HTR-8/SVneo (cell line): Measurements from ENCODE around the gene OCIAD1.
"Not testable (repeated sequence)": the region's sequence is repeated elsewhere in the genome, so short reads cannot be mapped to it uniquely, and the experiment has no call there.

Experiments
- DNase-seq: peaks from one replicate; pipeline ENCODE4 v3.0.0; 2011; ENCODE audit warnings: low spot score, mixed read lengths; ENCODE audit not compliant: insufficient read length
- FAIRE-seq: peaks from 2 replicates; lab custom pipeline; 2011; peaks lifted over from hg19 to GRCh38; lab: Jason Lieb, UNC

Gene OCIAD1

DNA sequence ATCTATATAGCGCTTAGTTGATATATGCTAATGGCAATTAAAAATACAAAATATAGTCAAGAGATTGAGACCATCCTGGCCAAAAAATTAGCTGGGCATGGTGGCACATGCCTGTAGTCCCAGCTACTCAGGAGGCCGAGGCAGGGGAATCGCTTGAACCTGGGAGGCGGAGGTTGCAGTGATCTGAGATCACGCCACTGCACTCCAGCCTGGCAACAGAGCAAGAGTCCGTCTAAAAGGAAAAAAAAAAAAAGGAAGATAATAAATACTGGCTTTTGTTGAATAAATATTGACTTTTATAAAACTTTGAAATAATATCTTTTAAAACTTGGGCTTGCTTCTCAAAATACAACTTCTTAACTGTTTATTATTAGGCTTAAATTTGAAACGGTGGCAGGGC, 14.6 kb upstream of the OCIAD1 start:
- not testable (repeated sequence) for DNase-seq, FAIRE-seq

GRCh38 chr4:48816971-48817370, 13.9 kb upstream of the OCIAD1 start:
- FAIRE-seq (no peak), DNase-seq (no peak)

DNA sequence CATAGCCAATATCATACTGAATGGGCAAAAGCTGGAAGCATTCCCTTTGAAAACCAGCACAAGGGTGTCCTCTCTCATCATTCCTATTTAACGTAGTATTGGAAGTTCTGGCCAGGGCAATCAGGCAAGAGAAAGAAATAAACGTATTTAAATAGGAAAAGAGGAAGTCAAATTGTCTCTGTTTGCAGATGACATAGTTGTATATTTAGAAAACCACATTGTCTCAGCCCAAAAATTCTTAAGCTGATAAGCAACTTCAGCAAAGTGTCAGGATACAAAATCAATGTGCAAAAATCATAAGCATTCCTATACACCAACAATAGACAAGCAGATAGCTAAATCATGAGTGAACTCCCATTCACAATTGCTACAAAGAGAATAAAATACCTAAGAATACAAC, 9.5 kb upstream of the OCIAD1 start:
- not testable (repeated sequence) for FAIRE-seq, DNase-seq

DNA sequence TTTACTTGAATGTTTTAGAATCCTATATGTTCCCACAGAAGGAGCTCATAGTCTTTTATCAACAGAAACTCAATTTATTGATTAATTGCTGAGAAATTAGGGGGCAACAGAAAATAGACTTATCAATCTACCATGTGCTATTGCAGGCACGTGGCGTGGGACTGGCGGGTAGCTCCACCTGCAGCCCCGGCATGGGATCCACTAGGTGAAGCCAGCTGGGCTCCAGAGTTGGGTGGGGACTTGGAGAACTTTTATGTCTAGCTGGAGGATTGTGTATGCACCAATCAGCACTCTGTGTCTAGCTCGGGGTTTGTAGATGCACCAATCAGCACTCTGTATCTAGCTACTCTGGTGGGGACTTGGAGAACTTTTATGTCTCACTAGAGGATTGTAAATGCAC, 3.3 kb upstream of the OCIAD1 start:
- FAIRE-seq (no peak), DNase-seq (no peak)

- FAIRE-seq (no peak), DNase-seq (no peak)
Measured at GRCh38 chr4:48831532-48832030, 693 bp downstream of the OCIAD1 start.

DNA sequence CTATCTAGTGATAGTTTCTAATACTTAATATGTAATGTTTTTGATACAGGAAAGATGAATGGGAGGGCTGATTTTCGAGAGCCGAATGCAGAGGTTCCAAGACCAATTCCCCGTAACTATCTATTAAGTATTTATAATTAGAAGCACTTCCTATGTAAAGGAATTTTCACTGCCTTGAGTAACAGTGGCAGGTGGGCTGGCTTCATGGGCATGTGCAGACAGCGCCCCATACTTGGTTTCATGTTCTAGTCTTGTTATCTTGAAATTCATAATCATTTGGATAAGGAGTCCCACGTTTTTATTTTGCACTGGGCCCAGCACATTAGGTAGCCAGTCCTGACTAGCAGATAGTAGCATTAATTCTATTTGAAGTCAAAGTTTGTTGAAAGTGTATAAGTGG, 1.7 kb downstream of the OCIAD1 start:
- no peak for FAIRE-seq
- DNase-seq, result no peak

GRCh38 chr4:48836658-48837057, 5.8 kb downstream of the OCIAD1 start:
- no peak for FAIRE-seq
- no peak for DNase-seq

GRCh38 chr4:48841045-48841827, 10.3 kb downstream of the OCIAD1 start:
- FAIRE-seq (no peak), DNase-seq (no peak)

- FAIRE-seq (no peak), DNase-seq (no peak)
Measured at GRCh38 chr4:48844843-48845242, 14.0 kb downstream of the OCIAD1 start.

GRCh38 chr4:48848799-48849198, 17.9 kb downstream of the OCIAD1 start:
- not testable (repeated sequence) for FAIRE-seq, DNase-seq

DNA sequence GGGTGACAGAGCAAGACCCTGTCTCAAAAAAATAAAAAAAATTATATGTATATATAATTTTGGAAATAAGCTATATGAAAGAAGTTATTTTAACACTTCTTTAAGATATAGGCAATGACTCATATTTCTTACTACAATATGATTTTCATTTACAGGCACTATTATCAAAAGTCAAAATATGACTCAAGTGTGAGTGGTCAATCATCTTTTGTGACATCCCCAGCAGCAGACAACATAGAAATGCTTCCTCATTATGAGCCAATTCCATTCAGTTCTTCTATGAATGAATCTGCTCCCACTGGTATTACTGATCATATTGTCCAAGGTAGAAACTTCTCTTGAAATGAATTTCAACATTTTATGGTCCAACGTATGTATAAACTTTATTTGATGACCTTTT, 20.8 kb downstream of the OCIAD1 start:
- FAIRE-seq (no peak), DNase-seq (no peak)

DNA sequence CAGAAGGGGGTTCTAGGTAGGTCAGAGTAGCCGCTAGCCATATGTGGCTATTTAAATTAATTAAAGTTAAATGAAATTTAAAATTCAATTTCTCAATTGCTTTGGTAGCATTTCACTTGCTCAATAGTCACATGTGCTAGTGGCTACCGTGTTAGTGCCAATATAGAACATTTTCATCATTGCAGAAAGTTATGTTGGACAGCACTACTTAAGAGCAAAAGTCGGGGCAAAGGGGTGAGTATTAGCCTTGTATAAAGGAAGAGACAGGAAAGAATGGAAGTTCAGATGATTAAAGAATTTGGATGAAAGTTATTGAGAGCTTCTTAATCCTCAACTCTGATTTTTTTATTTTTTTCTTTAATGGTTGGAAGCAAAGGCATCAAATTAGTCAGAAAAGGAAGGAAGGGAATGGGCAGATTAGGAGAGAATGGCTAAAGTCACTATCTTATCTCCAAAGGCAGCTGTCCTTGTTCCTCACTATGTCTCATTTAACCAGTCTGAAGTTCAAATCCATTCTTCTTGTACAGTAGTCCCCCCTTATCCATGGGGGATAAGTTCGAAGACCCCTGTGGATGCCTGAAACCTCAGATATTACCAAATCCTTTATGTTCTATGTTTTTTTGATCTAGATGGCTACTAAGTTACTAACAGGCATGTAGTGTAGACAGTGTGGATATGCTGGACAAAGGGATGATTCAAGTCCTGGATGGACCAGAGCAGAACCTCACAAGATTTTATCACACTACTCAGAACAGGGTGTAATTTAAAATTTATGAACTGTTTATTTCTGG, 22.9 kb downstream of the OCIAD1 start:
- FAIRE-seq (no peak), DNase-seq (no peak)

DNA sequence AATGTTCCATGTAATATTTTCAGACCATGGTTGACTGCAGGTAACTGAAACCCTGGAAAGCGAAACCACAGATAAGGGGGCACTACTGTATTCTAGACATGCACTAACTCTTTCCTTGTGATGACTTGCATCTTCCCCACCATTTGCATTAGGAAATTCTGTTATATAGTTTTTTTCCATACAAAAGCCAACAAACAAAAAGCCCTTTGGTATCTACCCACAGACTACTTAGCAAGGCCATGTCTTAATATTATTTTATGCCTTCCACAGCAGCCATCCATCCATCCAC, 23.5 kb downstream of the OCIAD1 start:
- FAIRE-seq (no peak), DNase-seq (no peak)

- DNase-seq, result no peak
Measured at GRCh38 chr4:48854982-48855381, 24.1 kb downstream of the OCIAD1 start.

DNA sequence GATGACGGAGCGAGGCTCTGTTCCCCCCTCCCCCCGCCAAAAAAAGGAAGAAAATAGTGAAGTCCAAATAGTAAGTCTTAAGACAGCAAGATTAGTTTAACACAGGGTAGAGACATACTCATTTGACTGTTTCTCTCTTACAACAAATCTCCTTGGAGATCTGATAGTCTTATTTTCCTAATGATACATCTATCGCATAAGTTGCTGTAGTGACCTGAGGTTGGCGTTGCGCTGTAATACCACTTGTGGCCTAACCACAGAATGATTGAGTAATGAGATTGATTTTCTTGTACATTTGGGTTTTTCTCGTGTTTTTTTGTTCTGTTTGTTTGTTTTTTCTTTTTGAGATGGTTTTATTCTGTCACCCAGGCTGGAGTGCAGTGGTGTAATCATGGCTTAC, 27.2 kb downstream of the OCIAD1 start:
- no peak for DNase-seq

More at GRCh38 chr4:48854982-48855381, 24.1 kb downstream of the OCIAD1 start:
- no peak for FAIRE-seq

DNA sequence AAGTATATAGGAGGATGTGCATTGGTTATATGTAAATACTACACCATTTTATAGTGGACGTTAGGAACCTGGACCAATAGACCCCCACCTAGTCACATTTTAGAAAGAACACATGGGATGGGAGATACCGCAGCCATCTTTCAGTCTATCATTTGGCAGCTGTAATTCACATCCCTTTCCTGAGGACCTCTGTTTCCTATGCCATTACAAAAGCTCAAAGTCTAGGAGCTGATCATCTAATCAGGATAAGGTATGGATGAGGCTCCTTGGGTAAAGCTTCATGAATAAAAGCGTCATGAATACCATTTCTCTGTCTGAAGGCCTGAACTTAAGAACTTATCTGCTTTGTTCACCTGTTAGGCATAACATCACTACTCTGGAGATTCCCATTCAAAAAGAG, 31.1 kb downstream of the OCIAD1 start:
- DNase-seq (no peak), FAIRE-seq (no peak)

More for the DNA sequence above, 27.2 kb downstream of the OCIAD1 start:
- FAIRE-seq, result no peak

- FAIRE-seq, result no peak
- DNase-seq, result no peak
Measured at GRCh38 chr4:48862661-48863060, 31.8 kb downstream of the OCIAD1 start.

GRCh38 chr4:48863728-48864127, 32.8 kb downstream of the OCIAD1 start:
- no peak for FAIRE-seq
- no peak for DNase-seq

DNA sequence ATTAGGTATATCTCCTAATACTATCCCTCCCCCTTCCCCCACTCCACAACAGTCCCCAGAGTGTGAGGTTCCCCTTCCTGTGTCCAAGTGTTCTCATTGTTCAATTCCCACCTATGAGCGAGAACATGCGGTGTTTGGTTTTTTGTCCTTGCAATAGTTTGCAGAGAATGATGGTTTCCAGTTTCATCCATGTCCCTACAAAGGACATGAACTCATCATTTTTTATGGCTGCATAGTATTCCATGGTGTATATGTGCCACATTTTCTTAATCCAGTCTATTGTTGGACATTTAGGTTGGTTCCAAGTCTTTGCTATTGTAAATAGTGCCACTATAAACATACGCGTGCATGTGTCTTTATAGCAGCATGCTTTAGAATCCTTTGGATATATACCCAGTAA, 33.8 kb downstream of the OCIAD1 start:
- FAIRE-seq, result not testable (repeated sequence)

GRCh38 chr4:48877827-48878535, 47.1 kb downstream of the OCIAD1 start:
- FAIRE-seq, result no peak
- DNase-seq, result no peak

More for the DNA sequence above, 33.8 kb downstream of the OCIAD1 start:
- not testable (repeated sequence) for DNase-seq
